Activated CD4-positive, alpha-beta T cell treated with anti-CD3 and anti-CD28 coated beads, Interleukin-2, amount 50 U/mL, for 16 hours (primary cell): ENCODE results near the gene TRABD2A.
"Not testable (repeated sequence)": the region's sequence is repeated elsewhere in the genome, so short reads cannot be mapped to it uniquely, and the experiment has no call there.

Experiments
- DNase-seq: peaks from one replicate; pipeline ENCODE4 v3.0.0-alpha.2; 2020

Gene TRABD2A

DNA sequence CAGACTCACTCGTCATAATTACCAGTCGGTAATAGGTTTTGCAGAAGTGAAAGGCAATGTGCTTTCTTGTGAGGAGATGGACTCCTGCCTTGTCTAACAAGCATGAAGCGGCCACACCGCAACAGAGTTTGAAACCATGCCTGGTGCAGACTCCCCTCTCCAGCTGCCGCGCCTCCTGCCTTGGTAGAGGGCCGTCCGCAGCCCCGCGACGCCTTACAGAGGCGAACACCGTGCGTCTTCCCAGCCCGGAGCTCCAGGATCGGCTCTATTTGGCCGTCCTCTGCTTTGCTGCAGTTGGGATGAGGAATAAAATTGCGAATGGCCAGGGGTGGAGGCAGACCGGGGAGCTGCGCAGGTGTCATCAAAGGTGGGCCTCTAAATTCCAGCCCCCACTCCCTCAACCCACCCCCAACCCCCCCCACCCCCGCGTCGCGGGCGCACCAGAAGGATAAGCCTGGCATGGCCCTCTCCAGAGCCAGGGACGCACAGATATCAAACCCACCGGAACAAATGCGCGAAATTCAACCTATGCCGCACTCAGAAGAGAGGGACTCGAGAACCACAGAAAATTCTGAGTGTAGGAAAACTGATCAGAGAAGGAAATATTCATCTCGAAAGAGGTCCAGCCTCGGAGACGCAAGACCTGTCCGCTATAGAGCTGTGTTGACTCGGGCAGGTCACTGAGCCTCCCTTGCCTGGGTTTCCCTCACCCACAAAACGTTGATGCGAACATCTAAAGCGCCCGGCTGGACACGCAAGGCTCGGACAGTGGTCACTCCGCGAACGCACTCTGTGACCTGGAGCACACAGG lies 1.1 kb downstream of the TRABD2A start:
- no peak for DNase-seq

GRCh38 chr2:84878896-84879583 lies 1.8 kb downstream of the TRABD2A start:
- DNase-seq: no peak

- DNase-seq: no peak
Observed at GRCh38 chr2:84878459-84878858, 2.4 kb downstream of the TRABD2A start.

- no peak for DNase-seq
Observed at GRCh38 chr2:84876369-84876768, 4.5 kb downstream of the TRABD2A start.

DNA sequence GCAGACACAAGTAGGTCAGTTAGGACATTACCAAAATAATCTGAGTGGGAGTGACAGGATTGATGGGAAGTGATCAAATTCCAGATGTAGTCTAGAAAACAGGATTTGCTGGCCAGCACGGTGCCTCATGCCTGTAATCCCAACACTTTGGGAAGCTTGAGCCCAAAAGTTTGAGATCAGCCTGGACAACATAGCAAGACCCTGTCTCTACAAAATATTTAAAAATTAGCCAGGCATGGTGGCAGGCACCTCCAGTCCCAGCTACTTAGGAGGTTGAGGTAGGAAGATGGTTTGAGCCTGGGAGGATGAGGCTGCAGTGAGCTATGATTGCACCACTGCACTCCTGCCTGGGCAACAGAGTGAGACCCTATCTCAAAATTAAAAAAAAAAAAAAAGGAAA lies 5.3 kb downstream of the TRABD2A start:
- DNase-seq: not testable (repeated sequence)

GRCh38 chr2:84875213-84875560 lies 5.7 kb downstream of the TRABD2A start:
- no peak for DNase-seq

DNA sequence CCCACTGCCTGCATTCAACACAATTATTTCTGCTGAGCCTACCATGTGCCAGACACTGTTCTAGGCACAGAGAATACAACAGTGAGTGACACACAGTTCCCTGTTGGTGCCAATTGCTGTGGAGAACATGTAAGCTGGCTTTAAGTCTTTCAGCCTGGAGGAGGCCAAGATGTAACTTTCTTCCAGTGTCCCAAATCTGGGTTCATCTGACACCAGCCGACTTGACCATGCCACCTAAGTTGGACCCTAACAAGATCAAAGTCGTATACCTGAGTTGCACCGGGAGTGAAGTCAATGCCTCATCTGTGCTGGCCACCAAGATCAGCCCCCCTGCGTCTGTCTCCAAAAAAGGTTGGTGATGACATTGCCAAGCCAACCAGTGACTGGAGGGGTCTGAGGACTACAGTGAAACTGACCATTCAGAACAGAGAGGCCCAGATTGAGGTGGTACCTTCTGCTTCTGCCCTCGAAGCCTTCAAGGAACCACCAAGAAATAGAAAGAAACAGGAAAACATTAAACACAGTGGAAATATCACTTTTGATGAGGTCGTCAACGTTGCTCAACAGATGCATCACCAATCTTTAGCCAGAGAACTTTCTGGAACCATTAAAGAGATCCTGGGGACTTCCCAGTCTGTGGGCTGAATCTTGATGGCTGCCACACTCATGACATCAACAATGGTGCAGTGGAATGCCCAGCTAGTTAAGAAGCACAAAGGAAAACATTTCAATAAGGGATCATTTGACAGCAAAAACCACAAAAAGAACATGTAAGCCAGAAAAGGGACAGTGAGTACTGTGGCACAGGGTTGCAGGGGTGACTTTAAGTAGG lies 6.3 kb downstream of the TRABD2A start:
- DNase-seq: no peak

- DNase-seq: no peak
Observed at GRCh38 chr2:84873350-84873749, 7.5 kb downstream of the TRABD2A start.

DNA sequence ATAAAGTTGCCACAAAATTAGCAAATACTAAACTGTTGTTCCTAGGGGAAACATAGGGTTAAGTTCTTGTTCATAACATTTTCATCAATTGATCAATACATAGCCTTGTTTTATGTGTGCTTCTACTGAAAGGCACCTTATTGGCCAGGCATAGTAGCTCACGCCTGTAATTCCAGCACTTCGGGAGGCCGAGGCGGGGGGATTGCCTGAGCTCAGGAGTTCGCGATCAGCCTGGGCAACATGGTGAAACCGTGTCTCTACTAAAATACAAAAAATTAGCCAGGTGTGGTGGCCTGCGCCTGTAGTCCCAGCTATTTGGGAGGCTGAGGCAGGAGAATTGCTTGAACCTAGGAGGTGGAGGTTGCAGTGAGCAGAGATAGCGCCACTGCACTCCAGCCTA lies 8.2 kb downstream of the TRABD2A start:
- not testable (repeated sequence) for DNase-seq

DNA sequence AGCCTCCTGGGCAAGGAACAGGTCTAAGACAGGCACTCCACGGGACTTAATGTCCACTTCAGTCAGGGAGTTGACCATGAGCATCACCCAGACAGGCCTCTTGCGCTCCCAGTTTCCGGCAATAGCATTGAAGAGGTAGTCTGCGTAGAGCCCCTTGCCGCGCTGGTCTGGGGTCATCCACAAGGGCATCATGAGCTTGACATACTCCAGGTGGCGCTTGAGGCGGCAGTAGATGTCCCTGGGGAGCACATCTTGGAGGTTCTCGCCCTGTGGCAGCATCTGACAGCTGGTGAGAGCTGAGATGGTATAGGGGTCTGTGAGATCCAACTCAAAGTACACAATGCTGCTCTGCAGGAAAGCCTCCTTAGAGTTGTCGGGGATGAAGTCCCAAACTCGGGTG lies 10.6 kb downstream of the TRABD2A start:
- DNase-seq: no peak

GRCh38 chr2:84868327-84868726 lies 12.6 kb downstream of the TRABD2A start:
- not testable (repeated sequence) for DNase-seq

GRCh38 chr2:84866122-84866521 lies 14.8 kb downstream of the TRABD2A start:
- no peak for DNase-seq

GRCh38 chr2:84865181-84865783 lies 15.6 kb downstream of the TRABD2A start:
- peak; percentile 51 for DNase-seq

- no peak for DNase-seq
Observed at GRCh38 chr2:84862006-84862405, 18.9 kb downstream of the TRABD2A start.

- DNase-seq: no peak
Observed at GRCh38 chr2:84861539-84861938, 19.3 kb downstream of the TRABD2A start.

- no peak for DNase-seq
Observed at GRCh38 chr2:84858937-84859336, 21.9 kb downstream of the TRABD2A start.

- no peak for DNase-seq
Observed at GRCh38 chr2:84858123-84858522, 22.8 kb downstream of the TRABD2A start.

DNA sequence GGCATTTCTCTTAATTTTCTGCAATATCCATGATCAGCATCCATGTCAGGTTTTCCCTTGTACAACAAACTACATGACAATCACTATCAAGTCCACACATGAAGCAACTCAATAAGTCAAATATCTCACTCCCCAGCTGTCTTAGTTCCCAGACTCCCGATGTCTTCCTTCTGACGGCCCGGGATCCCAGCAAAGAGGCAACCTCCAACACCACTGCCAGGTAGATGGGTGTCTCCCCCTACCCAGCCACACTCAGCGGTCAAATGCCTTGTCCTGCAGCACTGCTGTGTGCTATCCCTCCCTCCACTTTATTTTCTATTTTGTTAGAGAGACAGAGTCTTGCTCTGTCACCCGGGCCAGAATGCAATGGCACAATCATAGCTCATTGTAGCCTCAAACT lies 23.3 kb downstream of the TRABD2A start:
- DNase-seq: no peak

DNA sequence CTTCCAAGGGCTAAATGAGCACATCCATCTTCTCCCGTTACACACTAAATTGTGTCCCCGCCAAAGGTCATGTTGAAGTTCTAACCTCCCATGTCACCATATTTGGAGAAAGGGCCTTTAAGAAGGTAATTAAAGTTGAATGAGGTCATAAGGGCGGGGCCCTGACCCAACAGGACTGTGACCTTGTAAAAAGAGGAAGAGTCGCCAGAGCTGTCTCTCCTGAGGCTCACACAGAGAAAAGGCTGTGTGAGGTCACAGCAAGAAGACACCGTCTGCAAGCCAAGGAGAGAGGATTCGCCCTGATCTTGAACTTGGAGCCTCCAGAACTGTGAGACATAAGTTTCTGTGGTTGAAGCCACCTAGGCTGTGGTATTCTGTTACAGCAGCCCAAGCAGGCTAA lies 24.1 kb downstream of the TRABD2A start:
- DNase-seq: peak; percentile 36

- no peak for DNase-seq
Observed at GRCh38 chr2:84855731-84856130, 25.2 kb downstream of the TRABD2A start.

DNA sequence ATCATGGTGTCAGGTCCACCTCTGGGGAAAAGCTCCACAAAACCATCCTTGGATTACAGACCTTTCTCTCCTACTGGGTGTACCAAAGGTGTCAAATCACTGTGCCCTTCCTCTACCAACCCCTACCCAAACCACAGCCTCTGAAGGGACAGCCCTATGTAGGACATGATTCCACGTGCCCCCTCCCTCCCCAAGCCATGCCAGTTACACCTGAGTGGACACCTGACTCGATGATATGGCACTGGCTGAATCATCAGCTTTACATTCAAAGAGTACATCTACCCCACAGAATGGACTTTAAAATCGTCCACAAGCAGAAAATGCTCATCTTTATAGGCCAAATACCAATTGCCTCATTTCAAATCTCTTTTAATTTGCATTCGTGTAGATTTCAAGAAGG lies 26.0 kb downstream of the TRABD2A start:
- no peak for DNase-seq

DNA sequence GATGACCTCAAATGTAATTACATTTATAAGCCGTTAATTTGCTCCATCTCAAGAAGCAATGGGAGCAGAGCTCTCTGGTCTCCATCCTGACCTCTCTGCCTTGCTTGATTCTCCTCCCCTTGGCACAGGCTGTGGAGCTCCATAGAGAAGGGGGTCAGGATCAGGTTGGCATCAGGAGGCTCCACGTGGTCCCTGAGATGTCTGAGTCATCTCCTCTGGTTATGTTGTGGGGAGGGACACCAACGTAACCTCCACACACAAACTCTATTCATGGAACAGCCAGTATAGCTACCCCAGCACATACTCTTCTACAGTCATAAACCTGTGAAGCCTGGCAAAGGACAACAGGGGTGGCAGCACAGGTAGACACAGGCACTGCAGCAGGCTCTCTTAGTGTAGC lies 29.0 kb downstream of the TRABD2A start:
- DNase-seq: no peak

- DNase-seq: no peak
Observed at GRCh38 chr2:84850471-84850870, 30.4 kb downstream of the TRABD2A start.
